GM19099 (cell line): Measurements from ENCODE around the gene ABCC1.

Experiments used
- POLR2A ChIP-seq: IDR thresholded peaks from 3 replicates; pipeline ENCODE4 v1.6.1; 2011; ENCODE audit warnings: low read depth; ENCODE audit not compliant: insufficient read length; ENCODE audit errors: extremely low read depth

Gene ABCC1

DNA sequence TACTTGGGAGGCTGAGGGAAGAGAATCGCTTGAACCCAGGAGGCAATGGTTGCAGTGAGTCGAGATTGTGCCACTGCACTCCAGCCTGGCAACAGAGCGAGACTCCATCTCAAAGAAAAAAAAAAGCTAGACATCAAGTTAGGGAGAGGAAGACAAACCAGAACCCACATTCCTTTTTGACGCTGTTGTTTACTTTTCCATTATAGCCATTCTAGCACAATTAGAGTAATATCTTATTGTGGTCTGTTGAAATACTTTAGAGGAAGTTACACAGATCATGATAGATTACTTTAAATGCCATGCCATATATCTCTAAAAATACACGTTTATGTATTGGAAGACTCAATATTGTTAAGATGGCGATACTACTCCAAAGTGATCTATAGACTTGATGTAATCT lies 16.5 kb upstream of the ABCC1 start:
- TF ChIP-seq POLR2A, result no peak

DNA sequence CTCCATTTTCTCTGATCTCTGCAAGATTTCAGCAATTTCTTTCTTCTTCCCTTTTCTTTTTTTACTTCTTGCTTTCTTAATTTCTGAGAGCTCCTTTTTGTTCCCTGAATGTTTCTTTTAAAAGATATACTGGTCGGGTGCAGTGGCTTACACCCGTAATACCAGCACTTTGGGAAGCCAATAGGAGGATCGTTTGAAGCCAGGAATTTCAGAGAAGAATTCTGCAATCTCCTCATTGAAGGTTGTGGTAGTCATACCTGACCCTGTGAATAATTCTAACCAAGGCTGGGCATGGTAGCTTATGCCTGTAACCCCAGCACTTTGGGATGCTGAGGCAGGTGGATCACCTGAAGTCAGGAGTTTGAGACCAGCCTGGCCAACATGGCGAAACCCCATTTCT lies 15.6 kb upstream of the ABCC1 start:
- no peak for TF ChIP-seq POLR2A

DNA sequence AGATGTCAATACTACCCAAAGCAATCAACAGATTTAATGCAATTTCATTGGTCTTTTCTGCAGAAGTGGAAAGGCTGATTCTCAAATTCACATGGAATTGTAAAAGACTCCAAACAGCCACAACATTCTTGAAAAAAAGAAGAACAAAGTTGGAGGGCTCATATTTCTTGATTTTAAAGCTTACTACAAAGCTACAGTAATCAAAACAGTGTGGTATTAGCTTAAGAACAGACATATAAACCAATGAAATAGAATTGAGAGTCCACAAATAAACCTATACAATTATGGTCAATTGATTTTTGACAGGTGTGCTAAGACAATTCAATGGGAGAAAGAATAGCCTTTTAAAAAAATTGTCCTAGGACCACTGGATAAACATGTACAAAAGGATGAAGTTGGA lies 14.4 kb upstream of the ABCC1 start:
- no peak for TF ChIP-seq POLR2A

DNA sequence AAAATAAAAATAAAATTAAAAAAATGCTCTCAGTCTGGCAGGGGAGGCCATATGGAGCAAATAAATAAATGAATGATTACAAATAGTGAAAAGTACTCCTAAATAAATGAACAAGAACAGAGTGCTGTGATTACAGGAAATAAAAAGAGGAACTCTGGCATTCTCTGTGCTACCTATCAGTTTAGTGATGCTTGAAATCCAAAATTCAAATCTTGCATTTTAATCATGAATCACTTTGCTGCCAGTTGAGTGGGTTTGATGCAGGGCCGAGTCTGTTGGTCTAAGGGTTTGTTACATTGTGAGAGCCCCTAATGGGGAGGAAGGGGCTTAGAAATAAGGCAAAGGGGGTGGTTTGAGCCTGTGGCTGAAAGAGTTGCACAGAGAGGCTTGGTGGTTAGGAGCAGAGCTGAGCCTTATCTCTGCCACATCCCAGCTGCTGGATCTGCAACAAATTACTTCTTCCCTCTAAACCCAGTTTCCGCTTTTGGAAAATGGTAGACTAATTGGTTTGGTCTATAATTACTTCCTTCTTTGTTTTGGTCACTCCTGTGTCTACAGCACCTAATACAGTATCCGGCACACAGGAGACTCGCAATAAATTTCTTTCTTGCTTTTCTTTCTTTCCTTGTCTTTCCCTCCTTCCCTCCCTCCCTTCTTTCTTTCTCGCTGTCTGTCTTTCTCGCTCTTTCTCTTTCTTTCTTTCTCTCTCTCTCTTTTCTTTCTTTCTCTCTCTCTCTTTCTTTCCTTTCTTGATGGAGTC lies 6.3 kb upstream of the ABCC1 start:
- TF ChIP-seq POLR2A, result no peak

DNA sequence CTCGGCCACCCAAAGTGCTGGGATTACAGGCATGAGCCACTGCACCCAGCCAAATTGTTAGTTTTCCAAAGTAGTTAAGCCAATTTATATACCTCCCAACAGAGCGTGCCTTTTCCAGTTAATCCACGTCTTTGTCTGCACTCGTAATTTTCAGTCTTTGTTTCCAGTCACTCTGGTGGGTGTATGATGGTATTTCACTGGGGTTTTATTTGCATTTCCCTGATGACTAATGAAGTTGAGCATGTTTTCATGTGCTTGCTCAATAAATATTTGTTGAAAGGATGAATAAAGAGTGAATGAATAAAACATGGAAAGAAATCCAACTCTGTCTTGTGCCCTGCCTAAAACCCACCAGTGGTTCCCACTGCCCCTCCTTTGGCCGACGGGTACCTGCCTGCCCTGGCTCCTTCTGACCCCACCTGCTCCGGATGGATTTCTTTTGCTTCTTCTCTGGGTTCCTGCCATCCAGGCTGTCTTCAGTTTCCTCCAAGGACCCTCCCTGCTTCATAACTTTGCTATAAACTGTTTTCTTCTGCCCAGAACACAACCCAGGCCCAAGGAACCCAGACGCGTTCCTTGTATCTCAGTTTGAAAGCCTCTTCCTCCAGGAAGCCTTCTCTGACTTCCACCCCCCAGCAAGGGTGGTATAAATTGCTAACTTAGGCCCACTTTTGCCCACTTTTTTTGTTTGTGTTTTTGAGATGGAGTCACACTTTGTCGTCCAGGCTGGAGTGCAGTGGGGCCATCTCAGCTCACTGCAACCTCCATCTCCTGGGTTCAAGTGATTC lies 3.0 kb upstream of the ABCC1 start:
- no peak for TF ChIP-seq POLR2A

DNA sequence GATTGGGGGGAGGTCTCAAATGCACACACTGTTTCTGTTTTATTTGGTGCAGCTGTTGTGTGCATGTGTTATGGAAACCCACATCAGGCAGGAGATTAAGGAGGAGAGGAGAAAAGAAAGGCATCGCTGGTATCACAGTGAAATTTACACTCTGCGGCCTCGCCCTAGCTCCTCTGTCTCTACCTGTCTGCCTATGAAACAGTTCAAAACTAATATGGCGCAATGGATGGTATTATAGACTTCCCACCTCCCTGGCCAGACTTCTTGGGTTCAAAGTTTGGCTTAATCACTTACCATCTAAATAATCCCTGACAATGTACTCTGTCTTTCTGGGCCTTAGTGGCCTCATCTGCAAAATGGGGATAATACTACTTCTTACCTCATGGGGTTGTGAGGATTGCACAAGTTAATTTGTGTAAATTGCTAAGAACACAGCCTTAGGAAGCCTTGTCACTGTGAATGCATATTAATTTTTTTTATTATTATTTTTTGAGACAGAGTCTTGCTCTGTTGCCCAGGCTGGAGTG lies 1.4 kb upstream of the ABCC1 start:
- TF ChIP-seq POLR2A, result no peak

DNA sequence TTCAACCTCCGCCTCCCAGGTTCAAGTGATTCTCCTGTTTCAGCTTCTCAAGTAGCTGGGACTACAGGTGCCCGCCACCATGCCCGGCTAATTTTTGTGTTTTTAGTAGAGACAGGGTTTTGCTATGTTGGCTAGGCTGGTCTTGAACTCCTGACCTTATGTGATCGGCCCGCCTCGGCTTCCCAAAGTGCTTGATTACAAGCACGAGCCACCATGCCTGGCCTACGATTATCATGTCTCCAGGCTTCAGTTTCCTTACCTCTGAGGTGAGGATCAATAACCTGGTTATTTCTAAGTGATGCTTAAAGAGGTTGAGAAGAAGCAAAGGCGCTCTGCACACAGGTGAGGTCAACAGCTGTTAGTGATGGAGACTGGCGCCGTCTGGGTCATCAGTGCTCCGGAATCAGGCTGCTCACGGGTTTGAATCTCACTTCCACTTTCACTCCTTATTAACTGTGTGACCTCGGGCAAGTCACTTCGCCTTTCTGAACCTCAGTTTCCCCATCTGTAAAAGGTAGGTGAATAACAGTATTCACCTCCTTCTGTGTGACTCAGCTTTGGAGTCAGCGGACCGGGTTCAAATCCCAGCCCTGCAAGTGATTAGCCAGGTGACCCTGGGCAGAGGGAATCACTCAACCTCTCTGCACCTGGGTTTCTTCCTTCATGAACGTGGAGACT lies 745 bp upstream of the ABCC1 start:
- TF ChIP-seq POLR2A, result no peak

DNA sequence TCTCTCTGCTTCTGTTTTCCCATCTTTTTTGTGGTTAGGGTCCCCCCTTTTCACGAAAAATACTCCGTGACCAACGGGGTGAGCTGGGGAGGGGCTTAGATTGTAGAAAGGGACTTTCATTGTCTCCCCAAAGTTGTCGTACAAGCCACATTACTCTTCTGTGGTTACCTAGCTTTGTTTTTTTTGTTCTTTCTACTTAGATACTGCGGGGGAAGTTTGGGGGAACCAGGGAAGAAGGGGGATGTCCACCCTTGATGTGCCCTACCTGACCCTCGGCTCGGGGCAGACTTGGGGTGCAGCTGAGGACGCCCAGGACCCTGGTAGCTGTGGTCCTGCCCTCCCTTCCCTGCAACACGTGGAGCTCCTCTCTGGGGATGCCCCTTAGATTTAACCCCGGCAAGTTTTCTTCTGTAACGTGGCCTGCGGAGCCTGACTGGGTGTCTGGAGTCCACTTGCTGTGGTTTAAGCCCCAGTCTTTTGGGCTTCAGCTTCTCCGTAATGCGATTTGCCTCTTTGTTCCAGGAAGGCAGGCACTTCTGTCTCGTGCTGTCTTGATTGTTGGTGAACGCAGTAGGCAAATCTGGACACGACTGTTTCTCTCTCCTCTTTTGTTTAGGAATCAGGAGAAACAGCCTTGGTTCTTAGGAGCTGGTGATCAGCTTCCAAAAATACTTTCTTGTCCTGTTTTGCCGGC lies 892 bp downstream of the ABCC1 start:
- TF ChIP-seq POLR2A, result no peak

DNA sequence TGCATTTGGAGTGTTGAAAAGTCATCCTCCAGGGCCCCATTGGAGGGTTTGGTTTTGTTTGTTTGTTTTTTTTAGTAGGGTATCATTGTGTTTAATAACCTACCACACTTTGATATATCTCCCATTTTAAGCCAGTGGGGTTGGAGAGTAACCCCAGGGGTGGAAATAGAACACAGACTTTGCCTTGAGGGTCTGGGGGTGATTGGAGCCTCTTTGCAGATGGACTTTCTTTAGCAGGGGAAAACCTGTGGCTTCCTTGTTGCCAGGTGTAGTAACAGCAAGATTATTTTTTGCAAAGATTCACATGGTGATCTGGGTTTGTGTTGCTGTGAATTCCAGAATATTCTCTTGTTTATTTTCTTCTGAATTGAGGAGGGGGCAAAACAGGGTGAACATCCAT lies 1.5 kb downstream of the ABCC1 start:
- TF ChIP-seq POLR2A, result no peak

DNA sequence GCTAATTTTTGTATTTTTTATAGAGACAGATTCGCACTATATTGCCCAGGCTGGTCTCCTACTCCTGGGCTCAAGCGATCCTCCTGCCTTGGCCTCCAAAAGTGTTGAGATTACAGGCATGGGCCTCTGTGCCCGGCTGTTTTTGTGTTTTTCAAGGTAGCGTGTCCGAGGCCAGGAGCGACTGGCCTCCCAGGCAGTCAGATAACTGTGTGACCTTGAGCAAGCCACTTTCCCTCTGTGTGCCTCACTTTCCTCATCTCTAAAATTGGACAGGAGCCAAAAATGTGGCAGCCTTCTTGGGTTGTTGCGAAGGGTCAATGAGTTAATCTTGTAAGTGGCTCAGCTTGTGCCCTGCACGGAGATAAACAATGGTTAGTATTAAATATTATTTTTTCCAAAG lies 2.4 kb downstream of the ABCC1 start:
- TF ChIP-seq POLR2A, result no peak

DNA sequence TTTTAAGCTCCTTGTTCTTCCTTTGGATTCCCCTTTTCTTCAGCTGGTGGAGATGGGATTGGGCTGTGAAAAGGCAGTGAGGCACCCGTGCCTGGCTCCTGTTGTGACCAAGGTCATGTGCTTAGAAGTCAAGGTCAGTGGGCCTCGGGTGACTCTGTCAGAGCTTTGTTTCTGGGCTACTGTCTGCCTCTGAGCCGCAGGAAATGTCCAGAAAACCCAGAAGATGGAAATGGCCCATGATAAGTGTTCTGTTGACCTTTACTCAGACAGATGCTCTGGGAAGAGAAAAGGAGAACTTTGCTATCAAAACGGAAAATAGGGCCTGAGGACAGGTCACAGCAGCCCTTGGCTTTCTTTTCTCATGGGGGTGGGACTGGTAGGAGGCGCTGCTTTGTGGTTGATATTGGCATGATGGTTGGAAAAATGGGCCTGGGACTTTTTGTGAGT lies 2.9 kb downstream of the ABCC1 start:
- TF ChIP-seq POLR2A, result no peak

DNA sequence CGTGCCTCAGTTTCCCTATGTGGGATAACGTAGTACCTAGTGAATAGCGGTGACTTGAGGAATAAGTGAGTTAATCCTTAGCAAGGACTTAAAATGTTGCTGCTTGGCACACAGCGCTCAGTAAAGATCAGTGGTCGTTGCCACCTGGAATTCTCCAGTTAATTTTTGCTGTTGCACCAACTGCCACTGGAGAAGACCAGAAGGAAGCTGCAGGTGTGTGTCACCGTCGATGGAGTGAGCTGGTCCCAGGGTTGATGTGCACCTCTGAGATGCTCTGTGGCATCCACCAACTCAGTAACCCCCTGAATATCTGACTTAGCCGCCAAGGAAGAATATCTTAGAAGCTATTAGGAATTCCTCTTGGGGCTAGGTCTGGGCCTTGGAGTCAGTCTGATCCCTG lies 4.1 kb downstream of the ABCC1 start:
- TF ChIP-seq POLR2A, result no peak

DNA sequence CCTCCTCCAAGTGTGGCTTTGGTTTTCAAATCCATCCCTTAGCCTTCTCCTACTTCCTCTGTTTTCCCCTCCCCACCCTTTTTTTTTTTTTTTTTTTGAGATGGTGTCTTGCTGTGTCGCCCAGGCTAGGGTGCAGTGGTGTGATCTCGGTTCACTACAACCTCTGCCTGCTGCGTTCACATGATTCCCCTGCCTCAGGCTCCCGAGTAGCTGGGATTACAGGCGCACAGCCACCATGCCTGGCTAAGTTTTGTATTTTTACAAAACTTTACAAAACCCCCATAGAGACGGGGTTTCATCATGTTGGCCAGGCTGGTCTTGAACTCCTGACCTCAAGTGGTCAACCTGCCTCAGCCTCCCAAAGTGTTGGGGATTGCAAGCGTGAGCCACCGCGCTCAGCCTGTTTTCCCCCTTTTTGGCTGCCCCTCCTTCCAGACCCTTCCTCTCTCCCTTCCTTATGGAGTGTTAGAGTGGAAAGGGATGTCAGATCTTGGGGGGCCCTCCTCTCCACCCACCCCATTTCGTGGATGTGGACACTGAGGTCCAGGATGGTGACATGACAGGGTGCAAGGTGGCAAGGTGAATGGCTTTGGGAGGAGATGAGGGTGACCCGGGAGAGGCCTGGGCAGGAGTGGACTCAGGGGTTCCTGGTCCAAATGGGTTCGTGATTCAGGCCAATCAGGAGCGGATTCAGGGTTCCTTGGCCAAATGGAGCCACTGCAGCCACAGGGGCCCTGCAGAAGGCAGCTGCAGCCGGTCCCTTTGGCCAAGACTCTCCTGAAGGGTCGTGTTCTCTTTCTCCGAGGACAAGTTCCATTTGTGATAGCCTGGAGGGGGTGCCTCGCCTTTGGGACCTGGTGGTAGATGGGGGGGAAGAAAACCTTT lies 4.8 kb downstream of the ABCC1 start:
- no peak for TF ChIP-seq POLR2A

DNA sequence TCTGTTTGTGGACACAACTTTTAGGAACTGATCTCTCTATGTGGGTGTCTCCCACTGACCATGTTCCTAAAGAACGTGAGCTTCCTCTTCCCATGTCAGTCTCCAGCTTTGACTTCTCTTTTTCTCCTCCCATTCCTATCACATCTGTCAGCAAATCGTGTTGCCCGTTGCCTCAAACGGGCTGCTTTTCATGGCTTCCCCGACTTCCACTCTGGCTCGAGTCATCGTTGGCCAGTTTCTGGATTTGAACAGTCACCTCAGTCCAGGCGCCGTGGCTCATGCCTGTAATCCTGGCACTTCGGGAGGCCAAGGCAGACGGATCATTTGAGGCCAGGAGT lies 5.4 kb downstream of the ABCC1 start:
- TF ChIP-seq POLR2A, result no peak
